Measurements from ENCODE around the gene LILRA5. TPM values are rescaled to one million over a fixed set of nuclear protein-coding genes. Genes with fewer than 3 reads are reported as not detected.
A peak's percentile ranks its signal among the peaks of the same experiment; 100 is the strongest.
"Not testable (repeated sequence)": the region's sequence is repeated elsewhere in the genome, so short reads cannot be mapped to it uniquely, and the experiment has no call there.

LILRA5 gene
- total RNA-seq, 1 donor from 2014 or later = 0.64 TPM

DNA sequence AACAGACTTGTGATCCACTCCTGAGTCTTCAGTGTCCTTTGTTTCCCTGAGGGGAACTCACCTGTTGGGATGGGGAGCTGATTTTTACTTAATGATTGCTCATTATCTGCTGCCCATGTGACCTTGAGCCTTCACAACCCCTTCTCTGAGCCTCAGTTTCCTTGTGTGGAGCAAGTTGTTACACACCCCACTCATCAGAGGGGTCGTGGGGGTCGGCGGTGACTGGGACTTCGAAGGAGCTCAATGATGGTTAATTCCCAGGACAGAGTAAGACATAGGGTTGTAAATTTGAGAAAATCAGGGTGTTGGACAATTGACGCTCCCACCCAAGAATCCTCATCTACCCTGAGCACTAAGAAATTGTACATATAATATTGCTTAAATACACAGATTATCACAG, 13.5 kb downstream of the LILRA5 start:
- ATAC-seq = no peak

GRCh38 chr19:54299126-54299498, 13.9 kb downstream of the LILRA5 start:
- no peak for ATAC-seq

DNA sequence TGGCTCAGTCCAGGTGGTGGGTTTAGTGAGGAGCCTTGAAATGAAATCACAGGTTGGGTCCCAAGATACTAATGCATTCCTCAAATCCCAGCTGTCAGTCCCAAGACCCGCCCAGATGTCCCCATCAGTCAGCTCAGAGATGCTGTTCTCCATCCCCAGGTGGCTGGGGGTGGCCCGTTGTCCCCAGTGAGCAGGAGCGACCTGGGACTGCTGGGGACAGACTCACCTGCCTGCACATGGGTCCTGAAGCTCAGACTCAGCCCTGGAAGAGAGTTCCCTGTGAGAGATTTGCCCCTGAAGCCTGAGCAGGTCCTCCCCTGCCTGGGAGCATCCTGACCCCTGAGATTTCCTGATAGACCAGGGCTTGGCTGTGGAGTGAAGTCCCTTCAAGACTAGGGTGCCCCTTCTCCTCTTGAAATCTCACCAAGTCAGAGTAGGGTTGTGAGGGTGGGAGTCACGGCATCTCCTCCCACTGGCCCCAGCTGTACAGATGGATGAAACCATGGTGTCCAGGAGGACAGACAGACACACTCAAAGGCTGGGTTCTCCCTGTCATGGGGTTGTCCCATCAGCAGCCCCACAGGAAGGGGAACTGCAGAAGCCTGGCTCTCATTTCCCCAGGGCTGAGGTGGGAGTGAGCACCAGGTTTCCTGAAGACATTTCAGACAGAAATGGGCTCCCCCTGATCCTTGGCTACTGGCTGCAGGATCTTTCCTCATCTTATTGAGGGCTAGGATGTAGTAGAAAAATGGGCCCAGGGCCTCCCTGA, 14.4 kb downstream of the LILRA5 start:
- ATAC-seq = no peak

GRCh38 chr19:54297759-54298305, 15.1 kb downstream of the LILRA5 start:
- no peak for ATAC-seq

- ATAC-seq = no peak
Observed at GRCh38 chr19:54294539-54294938, 18.4 kb downstream of the LILRA5 start.

DNA sequence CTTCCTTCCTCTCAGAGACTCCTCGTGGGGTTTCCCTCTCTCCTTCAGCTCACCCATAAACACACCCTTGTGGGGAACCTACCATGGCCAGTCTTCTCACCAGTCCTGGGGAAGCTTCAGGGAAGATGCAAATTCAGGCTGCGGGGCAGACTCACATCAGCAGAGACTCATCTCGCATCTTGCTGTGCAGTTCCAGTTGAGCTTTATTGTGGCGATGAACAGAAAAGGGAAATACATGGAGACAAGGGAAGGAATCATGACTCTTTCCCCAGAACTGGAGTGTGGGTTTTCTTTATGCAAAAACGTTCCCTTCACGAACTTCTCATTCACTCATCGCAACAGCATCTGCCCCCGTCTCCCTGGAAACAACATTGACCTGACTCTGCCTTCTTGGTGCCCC, 23.8 kb downstream of the LILRA5 start:
- not testable (repeated sequence) for ATAC-seq

GRCh38 chr19:54287456-54287855, 25.5 kb downstream of the LILRA5 start:
- no peak for ATAC-seq

GRCh38 chr19:54286283-54286682, 26.7 kb downstream of the LILRA5 start:
- peak; percentile 26 for ATAC-seq

GRCh38 chr19:54285427-54286056, 27.4 kb downstream of the LILRA5 start:
- peak; percentile 52 for ATAC-seq

DNA sequence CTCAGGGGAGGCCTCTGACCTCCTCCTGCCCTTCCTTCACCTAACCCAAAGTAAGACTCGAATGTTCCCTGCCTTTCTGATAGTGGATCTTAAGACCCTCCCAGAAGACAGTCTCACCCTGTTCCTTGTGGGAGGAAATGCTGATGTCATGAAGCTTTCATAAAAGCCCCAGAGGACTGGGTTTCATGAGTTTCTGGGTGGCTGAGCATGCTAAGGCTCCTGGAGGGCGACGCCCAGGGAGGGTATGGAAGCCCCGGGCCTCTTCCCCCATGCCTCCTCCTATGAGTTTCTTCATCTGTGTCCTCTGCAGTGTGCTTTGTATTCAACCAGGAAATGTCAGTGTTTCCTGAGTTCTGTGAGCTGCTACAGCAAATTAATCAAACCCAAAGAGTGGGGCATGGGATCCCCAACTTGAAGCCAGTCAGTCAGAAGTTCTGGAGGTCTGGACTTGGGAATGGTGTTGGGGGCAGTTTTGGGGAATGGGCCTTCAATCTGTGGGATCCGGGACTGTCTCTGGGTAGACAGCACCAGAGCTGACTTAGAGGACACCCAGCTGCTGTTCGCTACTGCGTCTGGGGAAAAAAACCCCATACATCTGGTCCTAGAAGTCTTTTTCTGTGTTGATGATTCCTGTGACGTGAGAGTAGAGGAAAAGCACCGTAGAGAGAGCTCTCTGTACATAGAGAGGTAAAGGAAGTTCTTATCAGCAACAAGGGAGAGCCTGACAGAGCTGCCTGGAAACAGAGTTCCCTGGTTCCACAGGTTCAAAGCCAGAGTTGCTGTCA, 30.1 kb downstream of the LILRA5 start:
- ATAC-seq = no peak

GRCh38 chr19:54281729-54282075, 31.3 kb downstream of the LILRA5 start:
- not testable (repeated sequence) for ATAC-seq

- no peak for ATAC-seq
Observed at GRCh38 chr19:54281007-54281728, 31.8 kb downstream of the LILRA5 start, which contains the start of gene LILRB2. Gene LILRB2, minus strand, starts transcription at chr19:54281110. Its CDS starts 614 bp downstream, at chr19:54280496.

DNA sequence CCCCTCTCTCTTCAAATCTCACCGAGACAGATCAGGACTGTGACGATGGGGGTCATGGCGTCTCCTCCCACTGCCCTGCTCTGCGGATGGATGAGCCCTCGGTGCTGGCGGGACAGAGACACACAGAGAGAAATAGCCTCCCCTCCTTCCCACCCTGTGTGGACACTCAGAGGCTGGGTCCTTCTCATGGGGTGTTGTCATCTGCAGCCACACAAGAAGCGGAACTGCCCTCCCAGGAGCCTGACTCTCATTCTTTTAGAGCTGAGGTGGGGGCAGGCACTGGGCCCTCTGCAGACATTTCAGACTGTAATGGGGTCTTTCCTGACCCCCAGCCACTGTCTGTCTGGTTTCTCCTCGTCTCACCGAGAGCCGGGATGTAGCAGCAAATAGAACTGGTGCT, 32.5 kb downstream of the LILRA5 start:
- not testable (repeated sequence) for ATAC-seq

GRCh38 chr19:54280025-54280424, 32.9 kb downstream of the LILRA5 start:
- not testable (repeated sequence) for ATAC-seq

DNA sequence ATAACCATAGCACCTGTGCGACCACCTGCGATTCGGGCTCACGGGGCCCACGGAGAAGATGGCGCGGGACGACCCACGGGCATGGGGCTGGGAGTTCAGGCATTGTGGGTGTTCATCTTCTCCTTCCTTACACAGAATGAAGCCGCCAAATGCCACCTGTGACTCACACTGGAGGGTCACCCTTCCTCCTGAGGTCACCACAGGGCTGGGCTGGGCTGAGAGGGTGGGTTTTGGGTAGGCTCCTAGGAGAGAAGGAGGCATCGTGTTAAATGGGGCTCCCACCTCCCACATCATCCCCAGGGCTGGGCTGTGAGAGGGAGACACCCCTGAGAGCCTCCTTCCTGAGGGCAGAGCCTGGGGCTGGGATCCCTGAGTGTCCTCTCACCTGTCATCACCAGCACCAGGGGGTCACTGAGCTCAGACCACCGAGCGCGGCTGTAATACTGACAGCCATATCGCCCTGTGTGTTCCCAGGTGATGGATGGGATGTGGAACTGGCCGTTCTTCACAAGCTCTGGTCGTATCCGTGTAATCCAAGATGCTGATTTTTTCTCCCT, 33.5 kb downstream of the LILRA5 start:
- ATAC-seq = no peak

GRCh38 chr19:54278571-54279195, 34.3 kb downstream of the LILRA5 start:
- not testable (repeated sequence) for ATAC-seq

- ATAC-seq = not testable (repeated sequence)
Observed at GRCh38 chr19:54278056-54278455, 34.9 kb downstream of the LILRA5 start.

DNA sequence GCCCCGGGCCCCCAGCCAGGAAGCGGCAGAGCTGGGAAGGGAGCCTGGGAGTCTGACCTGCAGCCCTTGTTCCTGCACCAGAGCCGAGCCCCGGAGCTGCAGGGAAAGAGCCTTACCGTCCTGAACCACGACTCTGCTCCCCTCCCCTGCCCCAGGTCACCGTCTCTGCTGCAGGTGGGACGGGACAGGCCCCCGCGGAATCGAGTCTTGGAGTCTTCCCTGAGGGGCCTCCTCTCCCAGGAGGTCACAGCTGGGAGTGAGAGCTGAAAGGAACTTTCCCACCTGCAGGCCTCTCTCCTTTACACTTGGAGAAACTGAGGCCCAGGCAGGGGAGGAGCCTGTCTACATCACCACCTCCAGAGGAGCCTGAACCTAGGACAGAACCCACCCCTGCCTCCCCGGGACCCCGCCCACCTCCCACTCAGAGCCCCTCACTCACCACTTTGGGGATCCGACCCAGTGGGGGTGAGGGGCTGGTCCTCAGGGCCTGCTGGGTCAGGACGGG, 35.8 kb downstream of the LILRA5 start:
- ATAC-seq = not testable (repeated sequence)

DNA sequence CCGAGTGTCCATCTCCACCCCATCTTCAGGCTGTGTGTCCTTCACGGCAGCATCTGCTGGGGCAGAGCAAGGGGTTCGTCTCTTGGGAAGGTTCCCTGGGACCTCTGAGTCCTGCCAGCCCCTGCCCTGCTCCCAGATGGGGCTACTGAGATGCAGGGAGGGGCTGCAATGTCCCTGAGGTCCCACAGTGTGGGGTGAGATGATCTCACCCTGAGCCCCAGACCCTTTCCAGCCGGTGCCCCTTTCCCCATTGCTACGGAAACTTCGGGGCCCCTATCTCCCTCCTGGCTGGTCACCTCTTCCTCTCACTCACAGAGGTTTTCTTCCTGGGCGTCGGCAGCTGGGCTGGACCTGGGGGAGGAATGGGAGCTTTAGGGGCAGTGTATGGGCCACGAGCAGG, 37.0 kb downstream of the LILRA5 start:
- ATAC-seq = no peak

DNA sequence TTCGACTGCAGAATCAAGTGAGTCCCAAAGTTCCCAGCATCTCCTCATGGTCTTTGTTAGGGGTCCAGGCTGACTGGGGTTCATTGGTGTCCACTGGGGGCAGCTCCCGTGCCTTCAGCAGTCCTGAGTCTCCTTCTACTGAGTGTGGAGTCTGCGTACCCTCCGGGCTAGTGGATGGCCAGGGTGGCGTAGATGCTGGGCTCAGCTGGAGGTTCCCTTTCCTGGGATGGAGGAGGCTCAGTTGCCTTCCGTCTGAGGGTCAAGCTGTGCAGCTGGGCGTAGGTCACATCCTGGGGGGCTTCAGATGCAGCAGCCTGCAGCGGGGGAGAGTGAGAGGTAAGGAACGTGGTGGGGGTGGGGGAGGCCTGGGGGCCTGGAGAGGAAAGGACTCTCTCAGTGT, 38.5 kb downstream of the LILRA5 start:
- ATAC-seq = not testable (repeated sequence)

DNA sequence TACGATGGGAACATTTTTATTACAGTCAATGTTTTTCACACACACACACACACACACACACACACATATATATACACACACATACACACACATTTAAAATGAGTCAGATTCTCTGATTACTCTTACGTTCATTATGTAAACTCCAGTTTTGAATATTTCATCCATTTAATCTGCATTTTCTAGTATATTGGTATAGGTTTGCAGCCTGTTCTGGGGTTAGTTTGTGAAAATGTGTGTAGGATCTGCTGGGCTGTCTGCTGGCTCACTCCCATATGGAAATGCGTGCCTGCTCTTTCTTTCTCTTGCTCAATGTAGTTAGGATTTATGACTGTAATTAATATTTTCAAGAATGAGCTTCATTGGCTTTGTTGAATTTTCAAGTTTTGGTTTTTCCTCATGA, 39.1 kb downstream of the LILRA5 start:
- no peak for ATAC-seq

Measured in esophagus mucosa (tissue), 1 donor.